ENCODE results near the gene CMIP.

The CMIP gene

DNA sequence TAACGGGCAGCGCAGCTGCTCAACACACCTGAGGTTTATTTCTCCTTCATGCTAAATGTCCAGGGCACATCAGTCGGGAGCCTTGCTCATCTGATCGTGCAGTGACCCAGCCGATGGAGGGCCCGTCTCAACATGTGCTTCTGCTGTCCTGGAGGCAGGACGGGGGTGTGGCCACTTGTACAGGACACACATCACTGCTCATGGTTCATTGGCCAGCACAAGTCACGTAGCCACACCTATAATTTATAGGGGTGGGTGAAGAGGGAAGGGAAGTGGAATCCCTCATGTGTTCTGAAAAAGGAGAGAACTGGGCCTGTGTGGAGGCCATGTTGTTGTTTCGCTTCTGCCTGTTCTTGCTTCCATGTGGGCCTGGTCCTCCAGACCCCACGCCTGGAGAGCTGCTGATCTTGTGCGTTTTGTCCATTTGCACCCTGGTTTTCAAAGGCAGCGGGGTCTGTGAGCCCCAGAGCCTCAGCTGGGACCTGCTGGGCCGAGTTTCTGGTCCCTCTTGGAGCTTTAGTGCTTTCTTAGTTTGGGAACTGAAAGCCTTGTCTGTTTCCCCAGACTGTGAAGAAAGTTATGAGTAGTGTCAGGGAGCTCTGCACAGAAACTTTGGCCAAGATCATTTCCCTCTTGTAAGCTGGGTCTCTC lies 60.5 kb downstream of the CMIP start:
- Histone ChIP-seq H3K36me3 (ENCODE audit: control insufficient read depth, insufficient read depth, low read length) (no peaks in the 10 kb centered on the region), H3K9me3 (ENCODE audit: control insufficient read depth, low read length) (no peaks in the 10 kb centered on the region), H3K27ac (ENCODE audit: insufficient read depth, low read length, poor library complexity, severe bottlenecking) (no peak overlapping the region), H3K4me1 (ENCODE audit: control insufficient read depth, insufficient read depth, low read length, poor library complexity, severe bottlenecking) (no peaks in the 10 kb centered on the region), H3K4me3 (ENCODE audit: insufficient read depth, low read depth, low read length, poor library complexity, severe bottlenecking) (no peak overlapping the region), H3K27me3 (replicated peaks; ENCODE audit: control insufficient read depth, insufficient read depth, low read length, poor library complexity, severe bottlenecking) (no peaks in the 10 kb centered on the region)
- no peak for DNase-seq

DNA sequence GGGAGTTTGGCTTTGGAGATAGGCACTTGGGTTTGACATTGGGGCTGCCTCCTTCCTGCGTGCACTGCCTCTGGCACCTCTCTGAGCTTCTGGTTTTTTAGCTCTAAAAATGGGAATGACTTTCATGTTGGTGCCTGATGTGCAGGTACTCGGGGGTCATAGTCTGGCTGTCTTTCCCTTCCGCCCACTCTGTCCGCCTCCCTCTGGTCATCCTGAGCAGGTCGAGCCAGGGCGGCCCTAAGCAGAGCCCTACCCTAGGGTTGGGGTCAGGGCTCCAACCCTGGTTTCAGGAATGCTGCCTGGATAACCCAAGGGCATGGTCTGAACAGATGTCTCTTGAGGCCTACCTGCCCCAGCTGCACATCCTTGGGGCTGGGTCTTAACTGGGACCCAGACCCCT lies 64.8 kb downstream of the CMIP start:
- no peaks in the 10 kb centered on the region for H3K27me3 ChIP-seq (replicated peaks; ENCODE audit: control insufficient read depth, insufficient read depth, low read length, poor library complexity, severe bottlenecking)
- H3K27ac ChIP-seq (ENCODE audit: insufficient read depth, low read length, poor library complexity, severe bottlenecking), result no peak overlapping the region
- no peak for DNase-seq
- H3K36me3 ChIP-seq (ENCODE audit: control insufficient read depth, insufficient read depth, low read length), result no peaks in the 10 kb centered on the region
- H3K9me3 ChIP-seq (ENCODE audit: control insufficient read depth, low read length), result no peaks in the 10 kb centered on the region
- H3K4me3 ChIP-seq (ENCODE audit: insufficient read depth, low read depth, low read length, poor library complexity, severe bottlenecking), result no peak overlapping the region
- H3K4me1 ChIP-seq (ENCODE audit: control insufficient read depth, insufficient read depth, low read length, poor library complexity, severe bottlenecking), result no peaks in the 10 kb centered on the region

GRCh38 chr16:81510016-81510415 lies 65.4 kb downstream of the CMIP start:
- no peaks in the 10 kb centered on the region for H3K27me3 ChIP-seq (replicated peaks; ENCODE audit: control insufficient read depth, insufficient read depth, low read length, poor library complexity, severe bottlenecking)
- H3K27ac ChIP-seq (ENCODE audit: insufficient read depth, low read length, poor library complexity, severe bottlenecking), result no peak overlapping the region
- no peaks in the 10 kb centered on the region for H3K4me1 ChIP-seq (ENCODE audit: control insufficient read depth, insufficient read depth, low read length, poor library complexity, severe bottlenecking)

DNA sequence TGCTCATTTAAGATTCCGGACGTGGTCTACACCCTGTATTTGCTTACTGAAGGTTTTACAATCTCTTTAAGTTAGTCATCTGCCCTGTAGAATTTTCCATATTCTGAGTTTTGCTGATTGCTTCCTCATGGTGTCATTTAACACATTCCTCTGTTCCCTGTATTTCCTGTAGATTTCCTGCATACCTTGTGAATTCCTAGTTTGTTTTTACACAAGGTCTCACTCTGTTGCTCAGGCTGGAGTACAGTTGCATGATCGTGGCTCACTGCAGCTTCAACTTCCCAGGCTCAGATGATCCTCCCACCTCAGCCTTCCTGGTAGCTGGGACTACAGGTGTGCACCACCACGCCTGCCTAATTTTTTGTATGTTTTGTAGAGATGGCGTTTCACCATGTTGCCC lies 66.8 kb downstream of the CMIP start:
- no peaks in the 10 kb centered on the region for H3K4me1 ChIP-seq (ENCODE audit: control insufficient read depth, insufficient read depth, low read length, poor library complexity, severe bottlenecking)
- no peak for DNase-seq
- peaks cover 7% of the 10 kb centered on the region for H3K36me3 ChIP-seq (ENCODE audit: control insufficient read depth, insufficient read depth, low read length)
- H3K4me3 ChIP-seq (ENCODE audit: insufficient read depth, low read depth, low read length, poor library complexity, severe bottlenecking), result no peak overlapping the region
- no peak overlapping the region for H3K27ac ChIP-seq (ENCODE audit: insufficient read depth, low read length, poor library complexity, severe bottlenecking)
- no peaks in the 10 kb centered on the region for H3K9me3 ChIP-seq (ENCODE audit: control insufficient read depth, low read length)
- H3K27me3 ChIP-seq (replicated peaks; ENCODE audit: control insufficient read depth, insufficient read depth, low read length, poor library complexity, severe bottlenecking), result no peaks in the 10 kb centered on the region

More at GRCh38 chr16:81510016-81510415, 65.4 kb downstream of the CMIP start:
- no peaks in the 10 kb centered on the region for H3K36me3 ChIP-seq (ENCODE audit: control insufficient read depth, insufficient read depth, low read length)
- H3K4me3 ChIP-seq (ENCODE audit: insufficient read depth, low read depth, low read length, poor library complexity, severe bottlenecking), result no peak overlapping the region
- H3K9me3 ChIP-seq (ENCODE audit: control insufficient read depth, low read length), result no peaks in the 10 kb centered on the region
- DNase-seq, result no peak

- Histone ChIP-seq H3K36me3 (ENCODE audit: control insufficient read depth, insufficient read depth, low read length) (peaks cover 7% of the 10 kb centered on the region), H3K4me3 (ENCODE audit: insufficient read depth, low read depth, low read length, poor library complexity, severe bottlenecking) (no peak overlapping the region), H3K4me1 (ENCODE audit: control insufficient read depth, insufficient read depth, low read length, poor library complexity, severe bottlenecking) (no peaks in the 10 kb centered on the region)
Measured at GRCh38 chr16:81513204-81514040, 68.8 kb downstream of the CMIP start.

DNA sequence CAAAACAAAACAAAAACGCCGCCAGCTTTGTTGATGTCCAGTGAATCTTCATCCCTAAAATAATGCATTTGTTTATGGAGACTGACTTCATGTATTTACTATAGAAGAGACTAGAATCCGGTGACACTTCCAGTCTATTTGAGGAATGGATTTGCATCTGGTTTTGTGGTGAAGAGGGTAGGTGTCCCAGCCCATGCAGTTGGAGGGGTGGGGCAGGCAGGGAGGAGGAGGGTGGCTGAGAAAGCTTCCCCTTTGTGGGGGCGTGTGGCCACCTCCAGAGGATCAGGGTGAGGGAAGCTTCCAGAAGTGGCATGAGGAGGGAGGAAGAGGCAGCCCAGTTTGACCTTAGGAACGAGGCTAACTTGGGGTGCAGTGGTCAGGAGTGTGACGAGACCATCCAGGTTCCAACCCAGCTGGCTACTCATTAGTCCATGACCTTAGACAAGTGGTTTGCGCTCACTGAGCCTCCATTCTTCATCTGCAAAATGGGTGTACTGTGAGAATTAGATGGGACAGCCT lies 69.5 kb downstream of the CMIP start:
- Histone ChIP-seq H3K4me1 (ENCODE audit: control insufficient read depth, insufficient read depth, low read length, poor library complexity, severe bottlenecking) (no peaks in the 10 kb centered on the region), H3K36me3 (ENCODE audit: control insufficient read depth, insufficient read depth, low read length) (peaks cover 7% of the 10 kb centered on the region), H3K4me3 (ENCODE audit: insufficient read depth, low read depth, low read length, poor library complexity, severe bottlenecking) (no peak overlapping the region), H3K27me3 (replicated peaks; ENCODE audit: control insufficient read depth, insufficient read depth, low read length, poor library complexity, severe bottlenecking) (no peaks in the 10 kb centered on the region), H3K27ac (ENCODE audit: insufficient read depth, low read length, poor library complexity, severe bottlenecking) (no peak overlapping the region), H3K9me3 (ENCODE audit: control insufficient read depth, low read length) (no peaks in the 10 kb centered on the region)
- no peak for DNase-seq

More at GRCh38 chr16:81513204-81514040, 68.8 kb downstream of the CMIP start:
- no peak overlapping the region for H3K27ac ChIP-seq (ENCODE audit: insufficient read depth, low read length, poor library complexity, severe bottlenecking)
- no peaks in the 10 kb centered on the region for H3K9me3 ChIP-seq (ENCODE audit: control insufficient read depth, low read length)
- no peaks in the 10 kb centered on the region for H3K27me3 ChIP-seq (replicated peaks; ENCODE audit: control insufficient read depth, insufficient read depth, low read length, poor library complexity, severe bottlenecking)
- DNase-seq, result no peak

DNA sequence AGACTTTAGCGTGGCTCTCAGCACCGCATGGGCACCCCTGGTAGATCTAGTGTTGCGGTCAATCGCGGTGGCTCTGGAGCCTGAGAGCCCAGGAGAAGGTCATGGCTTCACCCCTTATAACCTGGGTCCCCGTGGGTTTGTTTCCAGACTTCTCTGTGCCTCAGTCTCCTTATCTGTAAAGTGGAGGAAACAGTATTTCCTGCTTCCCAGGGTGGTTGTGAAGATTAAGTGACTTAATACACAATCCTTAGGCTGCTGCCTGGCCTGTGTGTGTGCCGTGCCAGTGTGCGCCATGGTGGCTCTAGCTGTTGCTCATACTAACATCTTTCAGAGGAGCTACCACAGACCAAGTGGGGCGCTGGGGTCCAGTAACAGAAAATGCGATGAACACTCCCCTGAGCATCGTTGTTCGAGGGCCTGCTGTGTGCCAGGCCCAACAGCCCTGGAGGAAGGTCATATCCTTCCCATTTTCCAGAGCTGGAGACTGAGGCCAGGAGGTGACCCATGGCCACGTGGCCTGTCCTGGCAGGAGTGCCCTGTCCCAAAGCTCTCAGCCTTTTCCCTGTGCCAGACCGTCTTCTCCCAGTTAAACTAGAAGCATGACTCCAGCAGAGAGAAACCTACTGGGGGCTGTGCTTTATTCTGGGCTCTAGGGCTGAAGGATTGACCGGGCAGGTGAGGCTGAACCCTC lies 70.1 kb downstream of the CMIP start:
- H3K9me3 ChIP-seq (ENCODE audit: control insufficient read depth, low read length), result no peaks in the 10 kb centered on the region
- DNase-seq, result no peak
- H3K27ac ChIP-seq (ENCODE audit: insufficient read depth, low read length, poor library complexity, severe bottlenecking), result no peak overlapping the region
- H3K36me3 ChIP-seq (ENCODE audit: control insufficient read depth, insufficient read depth, low read length), result peaks cover 7% of the 10 kb centered on the region
- H3K27me3 ChIP-seq (replicated peaks; ENCODE audit: control insufficient read depth, insufficient read depth, low read length, poor library complexity, severe bottlenecking), result no peaks in the 10 kb centered on the region
- no peaks in the 10 kb centered on the region for H3K4me1 ChIP-seq (ENCODE audit: control insufficient read depth, insufficient read depth, low read length, poor library complexity, severe bottlenecking)
- H3K4me3 ChIP-seq (ENCODE audit: insufficient read depth, low read depth, low read length, poor library complexity, severe bottlenecking), result no peak overlapping the region

DNA sequence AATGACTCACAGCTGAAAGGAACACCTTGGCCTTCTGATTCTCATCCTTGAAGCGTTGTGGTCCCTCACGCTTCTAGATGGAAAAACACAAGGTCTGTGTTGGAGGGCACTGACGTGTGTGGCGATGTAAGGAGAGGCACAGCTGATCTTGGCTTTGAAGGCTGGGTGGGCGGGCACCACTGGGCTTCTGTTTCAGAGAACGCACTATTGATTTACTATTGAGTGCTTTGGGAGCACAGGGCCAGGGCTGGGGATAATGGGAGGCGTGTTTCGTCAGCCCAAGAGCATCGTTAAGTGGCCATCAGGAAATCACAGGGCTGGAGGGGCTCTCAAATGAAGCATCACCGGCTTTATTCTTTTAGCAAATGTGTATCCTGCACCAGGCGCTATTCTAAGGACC lies 70.7 kb downstream of the CMIP start:
- no peaks in the 10 kb centered on the region for H3K27me3 ChIP-seq (replicated peaks; ENCODE audit: control insufficient read depth, insufficient read depth, low read length, poor library complexity, severe bottlenecking)
- H3K36me3 ChIP-seq (ENCODE audit: control insufficient read depth, insufficient read depth, low read length), result peaks cover 7% of the 10 kb centered on the region
- no peak for DNase-seq
- no peak overlapping the region for H3K4me3 ChIP-seq (ENCODE audit: insufficient read depth, low read depth, low read length, poor library complexity, severe bottlenecking)
- H3K4me1 ChIP-seq (ENCODE audit: control insufficient read depth, insufficient read depth, low read length, poor library complexity, severe bottlenecking), result no peaks in the 10 kb centered on the region
- H3K27ac ChIP-seq (ENCODE audit: insufficient read depth, low read length, poor library complexity, severe bottlenecking), result no peak overlapping the region
- H3K9me3 ChIP-seq (ENCODE audit: control insufficient read depth, low read length), result no peaks in the 10 kb centered on the region

DNA sequence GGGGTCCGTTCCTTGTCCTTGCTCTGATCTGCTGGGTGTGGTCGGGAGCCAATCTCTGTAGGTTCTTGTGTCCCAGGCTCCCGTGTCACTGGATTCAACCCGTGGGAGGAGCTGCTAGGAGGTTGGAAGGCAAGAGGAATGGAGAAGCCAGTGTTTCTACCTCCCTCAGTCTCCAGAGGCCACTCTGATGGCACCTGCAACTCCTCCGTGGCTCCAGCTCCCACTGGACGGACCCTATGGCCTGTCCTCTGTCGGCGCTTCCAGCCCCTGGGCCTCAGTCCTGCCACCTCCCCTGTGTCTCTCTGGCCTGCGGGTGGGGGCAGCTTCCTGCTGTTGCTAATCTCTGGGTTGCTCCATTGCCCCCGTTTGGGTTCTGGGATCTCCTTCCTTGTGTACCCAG lies 71.1 kb downstream of the CMIP start:
- no peaks in the 10 kb centered on the region for H3K4me1 ChIP-seq (ENCODE audit: control insufficient read depth, insufficient read depth, low read length, poor library complexity, severe bottlenecking)
- no peak overlapping the region for H3K27ac ChIP-seq (ENCODE audit: insufficient read depth, low read length, poor library complexity, severe bottlenecking)
- DNase-seq, result no peak
- no peak overlapping the region for H3K4me3 ChIP-seq (ENCODE audit: insufficient read depth, low read depth, low read length, poor library complexity, severe bottlenecking)
- peaks cover 7% of the 10 kb centered on the region for H3K36me3 ChIP-seq (ENCODE audit: control insufficient read depth, insufficient read depth, low read length)
- H3K9me3 ChIP-seq (ENCODE audit: control insufficient read depth, low read length), result no peaks in the 10 kb centered on the region
- H3K27me3 ChIP-seq (replicated peaks; ENCODE audit: control insufficient read depth, insufficient read depth, low read length, poor library complexity, severe bottlenecking), result no peaks in the 10 kb centered on the region

All from effector memory CD4-positive, alpha-beta T cell (primary cell).